ENCODE measurements around the gene BTBD9.

The BTBD9 gene

DNA sequence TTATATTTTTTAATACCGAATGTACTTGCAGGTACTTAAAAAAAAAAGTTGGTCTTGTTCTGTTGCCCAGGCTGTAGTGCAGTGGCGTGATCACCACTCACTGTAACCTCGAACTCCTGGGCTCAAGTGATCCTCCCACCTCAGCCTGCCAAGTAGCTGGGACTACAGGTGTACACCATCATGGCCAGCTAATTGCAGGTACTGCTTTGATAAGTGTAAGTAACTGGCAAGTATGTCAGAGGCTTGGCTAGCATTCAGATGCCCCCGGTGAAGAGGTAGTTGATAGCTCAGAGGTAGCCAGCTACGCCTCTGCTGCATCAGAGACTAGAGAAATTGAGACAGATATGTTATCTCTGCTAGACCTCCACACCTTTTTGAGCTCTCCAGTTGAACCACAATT lies 40.5 kb downstream of the BTBD9 start:
- DNase-seq (ENCODE audit: insufficient read length, low spot score) (no peak), FAIRE-seq (no peak)
- no peak for TF ChIP-seq POLR2A (IDR thresholded peaks at IDR 0.05; ENCODE audit: low read depth, low read length)

GRCh38 chr6:38593998-38594665 lies 45.6 kb downstream of the BTBD9 start:
- DNase-seq (ENCODE audit: insufficient read length, low spot score) (no peak), FAIRE-seq (no peak)
- TF ChIP-seq POLR2A (IDR thresholded peaks at IDR 0.05; ENCODE audit: low read depth, low read length) = no peak

DNA sequence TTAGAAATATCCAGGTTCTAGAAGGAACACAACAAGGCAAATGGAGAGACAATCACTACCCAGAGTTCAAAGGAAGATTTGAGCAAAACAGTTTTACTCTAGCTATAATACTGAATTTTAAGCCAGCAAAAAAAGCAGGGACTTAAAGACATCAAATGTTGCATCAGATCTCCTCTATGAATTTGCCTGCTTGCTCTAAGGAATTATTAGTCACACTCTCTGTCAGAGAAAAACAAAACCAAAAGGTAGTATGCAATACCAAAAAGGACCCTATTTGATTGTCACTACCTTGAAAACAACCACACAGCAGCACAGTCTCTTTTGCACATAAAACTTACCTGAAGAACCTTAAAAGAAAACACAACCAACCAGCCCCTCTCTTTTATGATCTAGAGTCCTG lies 46.3 kb downstream of the BTBD9 start:
- no peak for TF ChIP-seq POLR2A (IDR thresholded peaks at IDR 0.05; ENCODE audit: low read depth, low read length)
- FAIRE-seq = no peak
- no peak for DNase-seq (ENCODE audit: insufficient read length, low spot score)

DNA sequence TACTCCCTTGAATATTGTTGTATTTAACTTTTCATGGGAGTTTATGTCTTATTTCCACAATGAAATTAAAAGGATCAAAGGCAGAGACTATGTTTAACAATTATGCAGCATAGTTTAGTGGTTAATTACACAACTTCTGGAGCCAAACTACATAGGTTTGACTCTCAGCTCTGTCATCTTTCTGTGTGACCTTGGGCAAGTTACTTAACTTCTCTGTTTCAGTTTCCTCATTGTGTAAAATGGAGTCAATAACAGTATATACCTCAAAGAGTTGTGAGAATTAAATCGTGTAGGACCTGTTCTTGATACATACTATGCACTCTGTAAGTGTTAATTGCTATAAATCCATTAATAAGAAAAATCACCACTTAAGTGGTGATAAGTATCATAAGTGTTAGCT lies 48.3 kb downstream of the BTBD9 start:
- TF ChIP-seq POLR2A (IDR thresholded peaks at IDR 0.05; ENCODE audit: low read depth, low read length) = no peak
- no peak for DNase-seq (ENCODE audit: insufficient read length, low spot score)
- no peak for FAIRE-seq

DNA sequence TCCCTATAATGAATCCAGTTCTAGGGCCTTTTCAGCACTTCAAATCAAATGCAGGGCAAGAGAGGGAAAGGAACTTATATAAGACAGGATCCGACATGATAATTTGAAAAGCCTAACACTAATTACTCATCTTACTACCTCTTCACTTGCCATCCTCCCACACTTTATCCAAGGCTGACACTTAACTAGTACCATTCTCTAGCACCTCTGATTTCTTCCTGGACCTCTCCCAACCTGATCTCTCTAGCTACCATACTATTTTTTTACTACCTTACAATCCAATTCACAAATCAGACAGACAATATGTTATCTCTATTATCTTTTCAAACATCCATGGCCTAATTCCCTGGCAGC lies 50.4 kb downstream of the BTBD9 start:
- no peak for TF ChIP-seq POLR2A (IDR thresholded peaks at IDR 0.05; ENCODE audit: low read depth, low read length)
- DNase-seq (ENCODE audit: insufficient read length, low spot score) = no peak
- no peak for FAIRE-seq

- TF ChIP-seq POLR2A (IDR thresholded peaks at IDR 0.05; ENCODE audit: low read depth, low read length) = no peak
- DNase-seq (ENCODE audit: insufficient read length, low spot score) = no peak
- FAIRE-seq = peak; percentile 66
Measured at GRCh38 chr6:38588631-38589366, 50.9 kb downstream of the BTBD9 start.

DNA sequence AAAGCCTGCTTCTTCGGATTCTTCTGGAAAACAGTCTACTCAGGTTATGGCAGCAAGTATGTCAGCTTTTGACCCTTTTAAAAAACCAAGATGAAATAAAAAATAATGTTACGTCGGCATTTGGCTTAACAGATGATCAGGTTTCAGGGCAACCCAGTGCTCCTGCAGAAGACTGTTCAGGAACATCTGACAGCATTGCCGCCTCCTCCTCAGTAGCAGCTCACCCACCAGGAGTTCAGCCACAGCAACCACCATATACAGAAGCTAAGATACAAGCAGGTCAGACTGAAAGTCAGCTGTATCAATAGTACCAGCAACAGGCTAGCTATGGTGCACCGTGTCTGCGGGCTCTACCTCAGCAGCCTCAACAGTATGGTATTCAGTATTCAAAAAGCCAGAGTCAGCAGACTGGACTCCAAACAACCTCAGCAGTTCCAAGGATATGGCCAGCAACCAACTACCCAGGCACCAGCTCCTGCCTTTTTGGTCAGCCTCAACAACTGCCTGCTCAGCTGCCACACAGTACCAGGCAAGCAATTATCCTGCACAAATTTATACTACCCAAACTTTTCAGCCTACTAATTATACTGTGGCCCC lies 51.9 kb downstream of the BTBD9 start:
- FAIRE-seq = no peak

DNA sequence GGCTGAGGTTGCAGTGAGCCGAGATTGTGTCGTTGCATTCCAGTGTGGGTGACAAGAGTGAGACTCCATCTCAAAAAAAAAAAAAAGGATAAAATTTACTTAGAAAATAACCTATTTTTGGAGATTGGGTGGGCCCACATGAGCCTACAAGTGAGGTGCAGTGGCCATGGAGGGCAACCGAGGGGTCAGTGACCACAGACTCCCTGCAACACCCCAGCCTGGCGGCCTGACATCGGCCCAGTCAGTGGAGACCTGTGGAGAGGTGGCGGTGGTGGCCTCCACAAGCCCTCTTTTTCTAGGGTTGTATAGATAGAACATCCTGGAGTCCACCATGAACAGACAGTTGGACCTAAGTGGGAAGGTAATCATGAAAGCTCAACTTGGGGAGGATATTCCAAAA lies 52.7 kb downstream of the BTBD9 start:
- FAIRE-seq = no peak
- no peak for TF ChIP-seq POLR2A (IDR thresholded peaks at IDR 0.05; ENCODE audit: low read depth, low read length)
- no peak for DNase-seq (ENCODE audit: insufficient read length, low spot score)

More for the DNA sequence above, 51.9 kb downstream of the BTBD9 start:
- no peak for TF ChIP-seq POLR2A (IDR thresholded peaks at IDR 0.05; ENCODE audit: low read depth, low read length)
- no peak for DNase-seq (ENCODE audit: insufficient read length, low spot score)

DNA sequence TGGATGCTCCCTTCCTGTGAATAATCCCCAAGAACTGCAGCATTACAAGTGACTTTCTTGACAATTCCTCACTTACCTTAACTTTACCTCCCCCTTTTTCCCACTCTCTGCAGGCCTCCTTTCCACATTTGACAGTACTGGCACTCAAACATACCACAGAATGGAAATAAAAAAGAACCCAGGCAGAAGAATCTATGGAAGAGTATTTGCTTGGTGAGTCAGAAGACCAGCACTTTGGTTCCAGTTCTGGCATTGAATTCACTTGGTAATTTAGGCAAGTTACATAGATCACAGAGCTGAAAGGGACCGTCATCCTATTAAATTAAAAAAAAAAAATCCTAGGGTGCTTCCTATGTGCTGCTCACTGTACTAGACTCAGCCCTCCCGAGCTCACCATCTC lies 55.0 kb downstream of the BTBD9 start:
- FAIRE-seq (no peak), DNase-seq (ENCODE audit: insufficient read length, low spot score) (no peak)
- no peak for TF ChIP-seq POLR2A (IDR thresholded peaks at IDR 0.05; ENCODE audit: low read depth, low read length)

GRCh38 chr6:38583523-38583922 lies 56.2 kb downstream of the BTBD9 start:
- TF ChIP-seq POLR2A (IDR thresholded peaks at IDR 0.05; ENCODE audit: low read depth, low read length) = no peak
- FAIRE-seq = no peak
- DNase-seq (ENCODE audit: insufficient read length, low spot score) = no peak

- DNase-seq (ENCODE audit: insufficient read length, low spot score) (no peak), FAIRE-seq (peak; percentile 15)
Measured at GRCh38 chr6:38580030-38580429, 59.7 kb downstream of the BTBD9 start.

DNA sequence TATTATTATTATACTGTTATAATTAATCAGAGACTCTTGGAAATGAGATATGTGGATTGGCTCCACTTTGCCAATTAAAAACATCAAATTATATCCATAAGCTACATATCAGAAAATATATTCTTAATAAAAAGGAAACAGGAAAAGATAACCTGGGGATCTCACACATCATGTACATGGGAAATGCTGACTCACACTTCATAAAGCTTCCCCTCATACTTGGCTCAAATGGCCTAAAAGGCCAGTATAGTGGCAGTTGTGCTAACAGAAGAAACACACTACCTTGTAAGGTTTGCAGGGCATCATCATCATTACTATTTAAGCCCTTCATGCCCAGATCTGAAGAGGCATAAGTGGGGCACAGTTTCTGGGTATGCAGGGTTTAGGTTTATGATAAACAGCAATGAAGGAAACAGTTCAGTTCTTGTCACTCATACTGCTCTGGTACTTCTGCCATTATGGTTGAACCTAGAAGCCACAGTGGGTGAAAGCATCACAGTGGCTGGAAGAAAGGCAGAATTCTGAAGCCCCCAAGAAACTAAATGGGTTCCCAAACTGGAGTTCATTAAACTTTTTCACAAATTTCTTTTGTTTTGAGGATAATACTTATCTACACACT lies 60.6 kb downstream of the BTBD9 start:
- FAIRE-seq (peak; percentile 64), DNase-seq (ENCODE audit: insufficient read length, low spot score) (no peak)
- no peak for TF ChIP-seq POLR2A (IDR thresholded peaks at IDR 0.05; ENCODE audit: low read depth, low read length)

More at GRCh38 chr6:38580030-38580429, 59.7 kb downstream of the BTBD9 start:
- no peak for TF ChIP-seq POLR2A (IDR thresholded peaks at IDR 0.05; ENCODE audit: low read depth, low read length)

DNA sequence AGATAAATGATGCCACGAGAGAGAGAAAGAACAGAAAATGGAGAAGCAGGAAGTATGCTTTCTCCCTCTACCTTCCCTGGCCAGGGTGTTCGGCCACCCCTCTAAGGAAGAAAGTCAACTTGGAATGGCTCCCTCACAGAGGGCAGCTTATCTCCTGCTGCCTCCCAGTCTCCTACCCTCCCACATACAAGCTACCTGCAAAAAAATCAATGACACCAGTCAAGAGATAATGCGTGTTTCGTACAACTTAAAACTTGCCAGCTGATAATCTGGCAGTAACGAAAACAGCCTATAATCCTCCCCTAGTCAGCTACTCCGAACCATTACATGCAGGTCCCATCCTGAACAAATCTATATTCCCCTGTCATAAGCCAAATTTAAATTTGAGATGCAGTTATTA lies 61.7 kb downstream of the BTBD9 start:
- FAIRE-seq (peak; percentile 48), DNase-seq (ENCODE audit: insufficient read length, low spot score) (no peak)
- TF ChIP-seq POLR2A (IDR thresholded peaks at IDR 0.05; ENCODE audit: low read depth, low read length) = no peak

DNA sequence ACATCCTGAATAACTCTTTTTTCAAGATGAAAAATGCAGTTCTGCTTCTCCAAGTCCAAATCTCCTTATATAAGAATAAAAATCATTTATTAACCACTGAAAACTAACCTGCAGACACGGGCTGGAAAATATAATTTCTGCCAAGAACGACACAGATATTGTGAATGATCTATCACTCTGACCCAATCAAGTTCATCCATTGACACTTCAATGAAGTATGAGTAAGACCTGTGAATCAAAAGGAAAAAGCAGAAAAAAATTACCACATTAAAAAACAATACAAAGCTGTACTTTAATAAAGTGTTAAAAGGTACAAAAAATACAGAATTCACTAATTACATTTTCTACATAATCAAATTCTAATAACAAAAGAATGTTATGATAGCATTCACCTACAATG lies 62.2 kb downstream of the BTBD9 start:
- DNase-seq (ENCODE audit: insufficient read length, low spot score) (no peak), FAIRE-seq (no peak)
- no peak for TF ChIP-seq POLR2A (IDR thresholded peaks at IDR 0.05; ENCODE audit: low read depth, low read length)
